Tibial nerve (tissue), 4 donors: ENCODE measurements around the gene CARD11.

Source experiments
- CTCF ChIP-seq, 5 experiments: fragments of 200-600 bp in 3 of 5; fragments of 450-650 bp in 2 of 5; sonication (generic) in 3 of 5; IDR thresholded peaks; one replicate each; pipeline ENCODE4 v1.5.1; 2016 to 2019; ENCODE audit warnings: antibody characterized with exemption in 5 of 5, mild to moderate bottlenecking in 3 of 5, moderate library complexity in 2 of 5
- EP300 ChIP-seq, 2 donors: sonication (generic); formaldehyde crosslinking; IDR thresholded peaks; one replicate each; pipeline ENCODE4 v1.6.1; 2017; ENCODE audit warnings: antibody characterized with exemption in 2 of 2, mild to moderate bottlenecking in 1 of 2
- POLR2A ChIP-seq, 2 donors: fragments of 450-650 bp; IDR thresholded peaks; one replicate each; pipeline ENCODE4 v1.6.1; 2017; ENCODE audit warnings: antibody characterized with exemption in 2 of 2, mild to moderate bottlenecking in 2 of 2, moderate library complexity in 2 of 2

GRCh38 chr7:3073763-3074458 is 30.2 kb upstream of the CARD11 start:
- TF ChIP-seq CTCF (IDR thresholded peaks at IDR 0.05), result no peak
- TF ChIP-seq POLR2A (IDR thresholded peaks at IDR 0.05), result no peak
- TF ChIP-seq EP300 (IDR thresholded peaks at IDR 0.05), result no peak
